ENCODE results near the gene DND1. TPM values are rescaled to one million over a fixed set of nuclear protein-coding genes. Genes with fewer than 3 reads are reported as not detected.

Gene DND1
- total and polyA plus RNA-seq, 2 experiments from 2014 or later: 8.1 to 15.5 TPM

DNA sequence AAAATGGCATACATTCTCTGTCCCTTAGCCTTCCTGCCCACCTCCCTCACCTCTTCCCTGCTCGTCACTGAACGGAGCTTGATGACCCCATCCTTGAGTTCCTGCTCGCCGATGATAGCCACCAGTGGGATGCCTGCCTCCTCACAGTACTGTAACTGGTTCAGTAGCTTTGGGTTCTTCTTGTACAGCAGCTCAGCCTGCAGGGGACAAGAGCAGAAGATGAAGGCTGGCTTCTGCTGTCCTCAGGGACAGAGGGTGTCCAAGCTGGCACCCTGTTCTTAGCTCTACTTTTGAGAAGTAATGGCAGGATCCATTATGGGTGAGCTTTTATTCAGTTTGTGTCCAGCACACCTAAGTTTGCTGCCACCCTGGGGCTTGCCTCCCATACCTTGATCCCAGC lies 1.3 kb upstream of the DND1 start (continued):
- TF ChIP-seq, protein P1, sequence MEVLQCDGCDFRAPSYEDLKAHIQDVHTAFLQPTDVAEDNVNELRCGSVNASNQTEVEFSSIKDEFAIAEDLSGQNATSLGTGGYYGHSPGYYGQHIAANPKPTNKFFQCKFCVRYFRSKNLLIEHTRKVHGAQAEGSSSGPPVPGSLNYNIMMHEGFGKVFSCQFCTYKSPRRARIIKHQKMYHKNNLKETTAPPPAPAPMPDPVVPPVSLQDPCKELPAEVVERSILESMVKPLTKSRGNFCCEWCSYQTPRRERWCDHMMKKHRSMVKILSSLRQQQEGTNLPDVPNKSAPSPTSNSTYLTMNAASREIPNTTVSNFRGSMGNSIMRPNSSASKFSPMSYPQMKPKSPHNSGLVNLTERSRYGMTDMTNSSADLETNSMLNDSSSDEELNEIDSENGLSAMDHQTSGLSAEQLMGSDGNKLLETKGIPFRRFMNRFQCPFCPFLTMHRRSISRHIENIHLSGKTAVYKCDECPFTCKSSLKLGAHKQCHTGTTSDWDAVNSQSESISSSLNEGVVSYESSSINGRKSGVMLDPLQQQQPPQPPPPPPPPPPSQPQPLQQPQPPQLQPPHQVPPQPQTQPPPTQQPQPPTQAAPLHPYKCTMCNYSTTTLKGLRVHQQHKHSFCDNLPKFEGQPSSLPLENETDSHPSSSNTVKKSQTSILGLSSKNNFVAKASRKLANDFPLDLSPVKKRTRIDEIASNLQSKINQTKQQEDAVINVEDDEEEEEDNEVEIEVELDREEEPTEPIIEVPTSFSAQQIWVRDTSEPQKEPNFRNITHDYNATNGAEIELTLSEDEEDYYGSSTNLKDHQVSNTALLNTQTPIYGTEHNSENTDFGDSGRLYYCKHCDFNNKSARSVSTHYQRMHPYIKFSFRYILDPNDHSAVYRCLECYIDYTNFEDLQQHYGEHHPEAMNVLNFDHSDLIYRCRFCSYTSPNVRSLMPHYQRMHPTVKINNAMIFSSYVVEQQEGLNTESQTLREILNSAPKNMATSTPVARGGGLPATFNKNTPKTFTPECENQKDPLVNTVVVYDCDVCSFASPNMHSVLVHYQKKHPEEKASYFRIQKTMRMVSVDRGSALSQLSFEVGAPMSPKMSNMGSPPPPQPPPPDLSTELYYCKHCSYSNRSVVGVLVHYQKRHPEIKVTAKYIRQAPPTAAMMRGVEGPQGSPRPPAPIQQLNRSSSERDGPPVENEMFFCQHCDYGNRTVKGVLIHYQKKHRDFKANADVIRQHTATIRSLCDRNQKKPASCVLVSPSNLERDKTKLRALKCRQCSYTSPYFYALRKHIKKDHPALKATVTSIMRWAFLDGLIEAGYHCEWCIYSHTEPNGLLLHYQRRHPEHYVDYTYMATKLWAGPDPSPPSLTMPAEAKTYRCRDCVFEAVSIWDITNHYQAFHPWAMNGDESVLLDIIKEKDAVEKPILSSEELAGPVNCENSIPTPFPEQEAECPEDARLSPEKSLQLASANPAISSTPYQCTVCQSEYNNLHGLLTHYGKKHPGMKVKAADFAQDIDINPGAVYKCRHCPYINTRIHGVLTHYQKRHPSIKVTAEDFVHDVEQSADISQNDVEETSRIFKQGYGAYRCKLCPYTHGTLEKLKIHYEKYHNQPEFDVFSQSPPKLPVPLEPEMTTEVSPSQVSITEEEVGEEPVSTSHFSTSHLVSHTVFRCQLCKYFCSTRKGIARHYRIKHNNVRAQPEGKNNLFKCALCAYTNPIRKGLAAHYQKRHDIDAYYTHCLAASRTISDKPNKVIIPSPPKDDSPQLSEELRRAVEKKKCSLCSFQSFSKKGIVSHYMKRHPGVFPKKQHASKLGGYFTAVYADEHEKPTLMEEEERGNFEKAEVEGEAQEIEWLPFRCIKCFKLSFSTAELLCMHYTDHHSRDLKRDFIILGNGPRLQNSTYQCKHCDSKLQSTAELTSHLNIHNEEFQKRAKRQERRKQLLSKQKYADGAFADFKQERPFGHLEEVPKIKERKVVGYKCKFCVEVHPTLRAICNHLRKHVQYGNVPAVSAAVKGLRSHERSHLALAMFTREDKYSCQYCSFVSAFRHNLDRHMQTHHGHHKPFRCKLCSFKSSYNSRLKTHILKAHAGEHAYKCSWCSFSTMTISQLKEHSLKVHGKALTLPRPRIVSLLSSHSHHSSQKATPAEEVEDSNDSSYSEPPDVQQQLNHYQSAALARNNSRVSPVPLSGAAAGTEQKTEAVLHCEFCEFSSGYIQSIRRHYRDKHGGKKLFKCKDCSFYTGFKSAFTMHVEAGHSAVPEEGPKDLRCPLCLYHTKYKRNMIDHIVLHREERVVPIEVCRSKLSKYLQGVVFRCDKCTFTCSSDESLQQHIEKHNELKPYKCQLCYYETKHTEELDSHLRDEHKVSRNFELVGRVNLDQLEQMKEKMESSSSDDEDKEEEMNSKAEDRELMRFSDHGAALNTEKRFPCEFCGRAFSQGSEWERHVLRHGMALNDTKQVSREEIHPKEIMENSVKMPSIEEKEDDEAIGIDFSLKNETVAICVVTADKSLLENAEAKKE (CRISPR knock-in tag; IDR thresholded peaks at IDR 0.05): no peak
- TF ChIP-seq JUNB (IDR thresholded peaks at IDR 0.05; ENCODE audit: unreplicated experiment): no peak
- TF ChIP-seq POLR2AphosphoS5 (IDR thresholded peaks at IDR 0.05; ENCODE audit: low read depth): no peak
- TF ChIP-seq, protein P2, sequence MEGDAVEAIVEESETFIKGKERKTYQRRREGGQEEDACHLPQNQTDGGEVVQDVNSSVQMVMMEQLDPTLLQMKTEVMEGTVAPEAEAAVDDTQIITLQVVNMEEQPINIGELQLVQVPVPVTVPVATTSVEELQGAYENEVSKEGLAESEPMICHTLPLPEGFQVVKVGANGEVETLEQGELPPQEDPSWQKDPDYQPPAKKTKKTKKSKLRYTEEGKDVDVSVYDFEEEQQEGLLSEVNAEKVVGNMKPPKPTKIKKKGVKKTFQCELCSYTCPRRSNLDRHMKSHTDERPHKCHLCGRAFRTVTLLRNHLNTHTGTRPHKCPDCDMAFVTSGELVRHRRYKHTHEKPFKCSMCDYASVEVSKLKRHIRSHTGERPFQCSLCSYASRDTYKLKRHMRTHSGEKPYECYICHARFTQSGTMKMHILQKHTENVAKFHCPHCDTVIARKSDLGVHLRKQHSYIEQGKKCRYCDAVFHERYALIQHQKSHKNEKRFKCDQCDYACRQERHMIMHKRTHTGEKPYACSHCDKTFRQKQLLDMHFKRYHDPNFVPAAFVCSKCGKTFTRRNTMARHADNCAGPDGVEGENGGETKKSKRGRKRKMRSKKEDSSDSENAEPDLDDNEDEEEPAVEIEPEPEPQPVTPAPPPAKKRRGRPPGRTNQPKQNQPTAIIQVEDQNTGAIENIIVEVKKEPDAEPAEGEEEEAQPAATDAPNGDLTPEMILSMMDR (conservative IDR thresholded peaks at IDR 0.05; ENCODE audit: low read depth in 2 of 2): no peak
- no peak for TF ChIP-seq STAT1 (IDR thresholded peaks at IDR 0.05; ENCODE audit: unreplicated experiment)
- TF ChIP-seq CREB1 (CRISPR knock-in tag; IDR thresholded peaks at IDR 0.05; ENCODE audit: low read depth): no peak
- TF ChIP-seq, protein P3, sequence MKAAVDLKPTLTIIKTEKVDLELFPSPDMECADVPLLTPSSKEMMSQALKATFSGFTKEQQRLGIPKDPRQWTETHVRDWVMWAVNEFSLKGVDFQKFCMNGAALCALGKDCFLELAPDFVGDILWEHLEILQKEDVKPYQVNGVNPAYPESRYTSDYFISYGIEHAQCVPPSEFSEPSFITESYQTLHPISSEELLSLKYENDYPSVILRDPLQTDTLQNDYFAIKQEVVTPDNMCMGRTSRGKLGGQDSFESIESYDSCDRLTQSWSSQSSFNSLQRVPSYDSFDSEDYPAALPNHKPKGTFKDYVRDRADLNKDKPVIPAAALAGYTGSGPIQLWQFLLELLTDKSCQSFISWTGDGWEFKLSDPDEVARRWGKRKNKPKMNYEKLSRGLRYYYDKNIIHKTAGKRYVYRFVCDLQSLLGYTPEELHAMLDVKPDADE (IDR thresholded peaks at IDR 0.05): no peak
- TF ChIP-seq REST (IDR thresholded peaks at IDR 0.05; ENCODE audit: unreplicated experiment): no peak
- TF ChIP-seq NANOG (IDR thresholded peaks at IDR 0.05; ENCODE audit: borderline replicate concordance): no peak
- no peak for TF ChIP-seq ZNF114 (CRISPR knock-in tag; IDR thresholded peaks at IDR 0.05)
- TF ChIP-seq EZH2 (IDR thresholded peaks at IDR 0.05; ENCODE audit: low read depth, unreplicated experiment): no peak
- TF ChIP-seq EZH2phosphoT487 (IDR thresholded peaks at IDR 0.05; ENCODE audit: unreplicated experiment): no peak

All from GM23338 (cell line).